GM23338 (cell line): Measurements from ENCODE around the gene TCFL5. TPM values are rescaled to one million over a fixed set of nuclear protein-coding genes. Genes with fewer than 3 reads are reported as not detected.
"Not testable (repeated sequence)": the region's sequence is repeated elsewhere in the genome, so short reads cannot be mapped to it uniquely, and the experiment has no call there.

ENCODE experiments used
- ATAC-seq: fragments of 200-7000 bp; cut with Tn5 transposase; 3 replicates; pipeline ENCODE4 v1.9.1; 2020
- DNase-seq: peaks from one replicate; pipeline ENCODE4 v3.0.0-alpha.2; 2015; ENCODE audit warnings: low spot score
- H2AFZ ChIP-seq: fragments of 200-600 bp; sonication (generic); 2 replicates; pipeline ENCODE4 v1.8.0; 2016; ENCODE audit warnings: antibody characterized with exemption, mild to moderate bottlenecking, moderate library complexity
- H3F3A ChIP-seq: fragments of 200-600 bp; sonication (generic); replicated peaks from 2 replicates; pipeline ENCODE4 v1.8.0; 2017; ENCODE audit warnings: antibody characterized with exemption, mixed run types, low read depth
- H3K27ac ChIP-seq: fragments of 200-600 bp; sonication (generic); 2 replicates; pipeline ENCODE4 v1.6.1; 2016; ENCODE audit warnings: low read depth
- H3K27me3 ChIP-seq: fragments of 200-600 bp; sonication (generic); 2 replicates; pipeline ENCODE4 v1.8.0; 2016; ENCODE audit warnings: mild to moderate bottlenecking, mixed run types, moderate library complexity; ENCODE audit not compliant: insufficient read depth
- H3K36me3 ChIP-seq: fragments of 200-600 bp; sonication (generic); 2 replicates; pipeline ENCODE4 v1.8.0; 2016; ENCODE audit warnings: mild to moderate bottlenecking; ENCODE audit not compliant: insufficient read depth
- H3K4me1 ChIP-seq: fragments of 200-600 bp; sonication (generic); 2 replicates; pipeline ENCODE4 v1.8.0; 2016; ENCODE audit warnings: mild to moderate bottlenecking, moderate library complexity; ENCODE audit not compliant: insufficient read depth
- H3K4me2 ChIP-seq: fragments of 200-600 bp; sonication (generic); 2 replicates; pipeline ENCODE4 v1.7.1; 2017; ENCODE audit warnings: mixed run types
- H3K4me3 ChIP-seq: fragments of 200-600 bp; sonication (generic); 2 replicates; pipeline ENCODE4 v1.6.1; 2016; ENCODE audit warnings: mixed run types
- H3K79me2 ChIP-seq: fragments of 200-600 bp; sonication (generic); replicated peaks from 2 replicates; pipeline ENCODE4 v1.8.0; 2017; ENCODE audit warnings: mild to moderate bottlenecking; ENCODE audit not compliant: insufficient read depth
- H3K9me2 ChIP-seq: fragments of 200-600 bp; sonication (generic); 2 replicates; pipeline ENCODE4 v1.8.0; 2017; ENCODE audit not compliant: insufficient read depth
- H4K20me1 ChIP-seq: fragments of 200-600 bp; sonication (generic); replicated peaks from 2 replicates; pipeline ENCODE4 v1.8.0; 2017; ENCODE audit warnings: mild to moderate bottlenecking; ENCODE audit not compliant: insufficient read depth
- H3K27ac Mint-ChIP-seq: 2 replicates; pipeline ENCODE4 v1.8.0; 2020; ENCODE audit warnings: inconsistent platforms, mild to moderate bottlenecking, moderate library complexity, mixed read lengths
- H3K27me3 Mint-ChIP-seq: 3 replicates; pipeline ENCODE4 v1.8.0; 2022; ENCODE audit warnings: low read depth, mild to moderate bottlenecking, moderate library complexity, mixed read lengths, inconsistent platforms; ENCODE audit not compliant: insufficient read depth, poor library complexity
- H3K36me3 Mint-ChIP-seq: 3 replicates; pipeline ENCODE4 v1.8.0; 2021; ENCODE audit warnings: low read depth, mild to moderate bottlenecking, inconsistent platforms, moderate library complexity, mixed read lengths
- H3K4me1 Mint-ChIP-seq: 3 replicates; pipeline ENCODE4 v1.8.0; 2020; ENCODE audit warnings: mild to moderate bottlenecking, inconsistent platforms, mixed read lengths
- H3K4me3 Mint-ChIP-seq: 3 replicates; pipeline ENCODE4 v1.8.0; 2021; ENCODE audit warnings: moderate library complexity, mild to moderate bottlenecking, inconsistent platforms, mixed read lengths
- H3K9me3 Mint-ChIP-seq: 3 replicates; pipeline ENCODE4 v1.8.0; 2020; ENCODE audit warnings: moderate library complexity, mild to moderate bottlenecking, inconsistent platforms, mixed read lengths
- CREB1 ChIP-seq: fragments of 250-450 bp; sonication (Bioruptor Pico); IDR thresholded peaks from 2 replicates; pipeline ENCODE4 v1.5.0; 2020; ENCODE audit warnings: low read depth, mild to moderate bottlenecking, moderate library complexity
- EZH2phosphoT487 ChIP-seq: fragments of 200-600 bp; sonication (generic); IDR thresholded peaks from one replicate; pipeline ENCODE4 v1.8.1; 2018; ENCODE audit warnings: antibody characterized with exemption; ENCODE audit not compliant: unreplicated experiment
- POLR2AphosphoS5 ChIP-seq: IDR thresholded peaks from 2 replicates; pipeline ENCODE4 v1.6.1; 2016; ENCODE audit warnings: antibody characterized with exemption, low read depth
- STAT1 ChIP-seq: IDR thresholded peaks from one replicate; pipeline ENCODE4 v1.6.1; 2016; ENCODE audit warnings: antibody characterized with exemption; ENCODE audit not compliant: unreplicated experiment
- ZNF114 ChIP-seq: fragments of 250-450 bp; sonication (Bioruptor Pico); IDR thresholded peaks from 2 replicates; pipeline ENCODE4 v1.5.0; 2020; ENCODE audit warnings: mild to moderate bottlenecking, moderate library complexity
- polyA plus RNA-seq: library from polyadenylated mRNA; unstranded; fragments of >200 nt; fragmentation: Nextera tagmentation; extraction: Ambion mirVana; gene quantifications from 2 replicates; pipeline ENCODE4 v1.2.1, GENCODE V29; 2016
- total RNA-seq: library from RNA; depleted of rRNA; stranded (reverse); fragments of >200 nt; shearing (Covaris generic); gene quantifications from 2 replicates; pipeline ENCODE4 v1.2.3, GENCODE V29; 2014
- TF ChIP-seq, protein P1 (sequence below), 2 experiments: fragments of 200-600 bp in 1 of 2; sonication (generic) in 1 of 2; conservative IDR thresholded peaks; 2 replicates each; pipeline versions ENCODE4 v1.5.1 to v1.6.1; 2016 to 2017; ENCODE audit warnings: antibody characterized with exemption in 2 of 2, low read depth in 2 of 2, mild to moderate bottlenecking in 2 of 2, moderate library complexity in 1 of 2

TCFL5 gene
- total and polyA plus RNA-seq, 2 experiments from 2014 or later = 5.8 to 19.3 TPM

DNA sequence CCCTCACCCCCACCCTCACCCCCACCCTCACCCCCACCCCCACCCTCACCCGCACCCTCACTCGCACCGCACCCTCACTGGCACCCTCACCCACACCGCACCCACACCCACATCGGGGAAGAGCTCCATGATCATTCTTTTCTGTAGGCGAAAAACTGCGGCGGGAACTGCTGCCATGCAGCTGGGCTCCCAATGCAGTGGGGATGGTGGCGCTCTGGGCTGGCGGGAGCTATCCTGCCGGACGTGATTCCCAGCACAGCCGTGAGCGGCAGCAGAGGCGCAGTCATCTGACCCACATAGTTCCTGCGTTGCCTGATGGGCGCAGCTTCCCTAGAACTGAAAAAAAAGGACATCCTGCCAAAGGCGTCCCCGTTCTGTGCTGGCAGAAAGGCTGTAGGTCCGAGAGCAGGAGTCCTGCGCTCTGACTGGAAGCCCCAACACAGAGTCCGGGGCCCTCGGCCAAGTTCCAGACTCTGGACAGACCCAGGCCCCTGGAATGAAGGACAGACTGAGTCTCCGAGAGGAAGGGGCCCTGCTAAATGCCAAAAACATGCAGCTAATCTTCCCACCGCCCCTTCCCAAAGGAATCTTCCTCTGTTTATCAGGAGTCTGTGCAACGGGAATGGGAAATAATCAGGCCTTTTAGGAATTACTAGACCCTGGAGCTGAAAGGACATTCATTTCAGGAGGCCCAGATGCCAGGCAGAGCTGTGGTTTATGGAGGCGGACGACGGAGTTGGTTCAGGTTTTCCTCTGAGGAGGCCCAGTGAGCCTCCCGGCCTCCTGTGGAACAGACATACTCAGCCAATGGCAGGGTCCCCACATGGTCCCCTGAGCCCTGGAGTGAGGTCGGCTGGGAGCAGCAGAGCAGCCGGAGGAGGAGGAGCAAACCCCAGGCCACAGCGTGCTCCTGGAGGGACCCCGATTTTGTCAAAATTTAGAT lies 14.1 kb upstream of the TCFL5 start:
- peak; percentile 85 for DNase-seq
- peak; percentile 33 for ATAC-seq
- Mint-ChIP-seq H3K4me3 (no peak overlapping the region), H3K36me3 (peaks cover 3% of the 10 kb centered on the region; the same call in 1 of the 3 replicates), H3K4me1 (peaks cover 29% of the 10 kb centered on the region), H3K27ac (peak overlapping the region; percentile 80; the same call in 1 of the 2 replicates), H3K9me3 (peaks cover 5% of the 10 kb centered on the region; the same call in 2 of the 3 replicates), H3K27me3 (peaks cover 35% of the 10 kb centered on the region)
- Histone ChIP-seq H3K4me3 (no peak overlapping the region), H3F3A (peaks cover 31% of the 10 kb centered on the region), H3K9me2 (no peaks in the 10 kb centered on the region), H2AFZ (0 out of 2 replicates have a peak overlapping the region, but pooled peaks have one; percentile 76), H4K20me1 (no peaks in the 10 kb centered on the region), H3K79me2 (no peaks in the 10 kb centered on the region), H3K27ac (no peak overlapping the region), H3K4me2 (no peak overlapping the region), H3K4me1 (peaks cover 21% of the 10 kb centered on the region; the same call in 1 of the 2 replicates), H3K27me3 (no peaks in the 10 kb centered on the region), H3K36me3 (no peaks in the 10 kb centered on the region)
- TF ChIP-seq EZH2phosphoT487 (no peak), POLR2AphosphoS5 (no peak)
- TF ChIP-seq, protein P1, sequence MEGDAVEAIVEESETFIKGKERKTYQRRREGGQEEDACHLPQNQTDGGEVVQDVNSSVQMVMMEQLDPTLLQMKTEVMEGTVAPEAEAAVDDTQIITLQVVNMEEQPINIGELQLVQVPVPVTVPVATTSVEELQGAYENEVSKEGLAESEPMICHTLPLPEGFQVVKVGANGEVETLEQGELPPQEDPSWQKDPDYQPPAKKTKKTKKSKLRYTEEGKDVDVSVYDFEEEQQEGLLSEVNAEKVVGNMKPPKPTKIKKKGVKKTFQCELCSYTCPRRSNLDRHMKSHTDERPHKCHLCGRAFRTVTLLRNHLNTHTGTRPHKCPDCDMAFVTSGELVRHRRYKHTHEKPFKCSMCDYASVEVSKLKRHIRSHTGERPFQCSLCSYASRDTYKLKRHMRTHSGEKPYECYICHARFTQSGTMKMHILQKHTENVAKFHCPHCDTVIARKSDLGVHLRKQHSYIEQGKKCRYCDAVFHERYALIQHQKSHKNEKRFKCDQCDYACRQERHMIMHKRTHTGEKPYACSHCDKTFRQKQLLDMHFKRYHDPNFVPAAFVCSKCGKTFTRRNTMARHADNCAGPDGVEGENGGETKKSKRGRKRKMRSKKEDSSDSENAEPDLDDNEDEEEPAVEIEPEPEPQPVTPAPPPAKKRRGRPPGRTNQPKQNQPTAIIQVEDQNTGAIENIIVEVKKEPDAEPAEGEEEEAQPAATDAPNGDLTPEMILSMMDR (conservative IDR thresholded peaks at IDR 0.05; ENCODE audit: low read depth in 2 of 2) = peak in 1 of 2 experiments; percentile 27; a peak in 2 of 4 replicates

DNA sequence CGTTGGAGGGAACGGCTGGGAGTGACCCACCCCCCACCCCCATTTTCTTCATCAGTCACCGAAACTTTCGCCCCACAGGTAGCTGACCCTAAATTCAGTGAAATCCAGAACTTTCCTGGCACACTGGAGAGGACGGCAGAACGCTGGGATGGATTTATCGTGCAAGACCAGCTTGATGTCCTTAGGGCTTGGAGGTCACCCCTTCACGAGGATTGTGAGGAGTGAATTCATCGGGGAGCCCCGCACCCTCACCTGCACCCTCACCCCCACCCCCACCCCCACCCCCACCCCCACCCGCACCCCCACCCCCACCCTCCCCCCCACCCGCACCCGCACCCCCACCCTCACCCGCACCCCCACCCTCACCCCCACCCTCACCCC lies 13.3 kb upstream of the TCFL5 start:
- peaks cover 5% of the 10 kb centered on the region; the same call in 2 of the 3 replicates for H3K9me3 Mint-ChIP-seq
- Histone ChIP-seq H3F3A (peaks cover 29% of the 10 kb centered on the region), H3K4me1 (peaks cover 19% of the 10 kb centered on the region; the same call in 1 of the 2 replicates), H4K20me1 (no peaks in the 10 kb centered on the region), H3K4me2 (no peak overlapping the region), H3K9me2 (no peaks in the 10 kb centered on the region), H3K36me3 (no peaks in the 10 kb centered on the region), H3K27ac (no peak overlapping the region), H3K79me2 (no peaks in the 10 kb centered on the region), H2AFZ (no peak overlapping the region), H3K27me3 (no peaks in the 10 kb centered on the region), H3K4me3 (no peak overlapping the region)
- no peak overlapping the region for H3K27ac Mint-ChIP-seq
- H3K4me1 Mint-ChIP-seq = peaks cover 29% of the 10 kb centered on the region
- ATAC-seq (no peak), DNase-seq (no peak)
- H3K4me3 Mint-ChIP-seq = no peak overlapping the region
- H3K27me3 Mint-ChIP-seq = peaks cover 35% of the 10 kb centered on the region
- peaks cover 3% of the 10 kb centered on the region; the same call in 1 of the 3 replicates for H3K36me3 Mint-ChIP-seq
- TF ChIP-seq STAT1 (no peak), ZNF114 (CRISPR knock-in tag) (no peak)

DNA sequence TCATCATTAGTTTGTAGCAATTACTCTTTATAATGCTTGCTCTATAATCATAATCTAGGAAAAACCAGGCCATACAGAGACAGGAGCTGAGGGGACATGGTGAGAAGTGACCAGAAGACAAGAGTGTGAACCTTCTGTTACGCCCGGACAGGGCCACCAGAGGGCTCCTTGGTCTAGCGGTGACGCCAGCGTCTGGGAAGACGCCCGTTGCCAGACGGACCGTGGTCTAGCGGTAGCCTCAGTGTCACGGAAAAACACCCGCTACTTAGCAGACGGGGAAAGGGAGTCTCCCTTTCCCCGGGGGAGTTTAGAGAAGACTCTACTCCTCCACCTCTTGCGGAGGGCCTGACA lies 12.0 kb upstream of the TCFL5 start:
- ATAC-seq, H3K4me3 ChIP-seq, H3K9me3 Mint-ChIP-seq, H3K36me3 Mint-ChIP-seq, H3K27ac ChIP-seq, H3K27ac Mint-ChIP-seq, H3K9me2 ChIP-seq, H3K36me3 ChIP-seq, H3K27me3 ChIP-seq, H3K4me2 ChIP-seq, H4K20me1 ChIP-seq, H3K4me3 Mint-ChIP-seq, H3K79me2 ChIP-seq, H2AFZ ChIP-seq: not testable (repeated sequence)
- TF ChIP-seq CREB1 (CRISPR knock-in tag) = peak; percentile 79
- TF ChIP-seq, protein P1 (conservative IDR thresholded peaks at IDR 0.05; ENCODE audit: low read depth in 2 of 2) = peak; percentile 52 to 78
- H3K27me3 Mint-ChIP-seq = peaks cover 33% of the 10 kb centered on the region
- Histone ChIP-seq H3F3A (peaks cover 22% of the 10 kb centered on the region), H3K4me1 (peaks cover 15% of the 10 kb centered on the region; the same call in 1 of the 2 replicates)
- H3K4me1 Mint-ChIP-seq = peaks cover 24% of the 10 kb centered on the region
- DNase-seq = peak; percentile 68
